Ramos (cell line): ENCODE data around the gene PIK3C3.

Experiments
- in situ Hi-C: fragments of 300-500 bp; cut with MboI; formaldehyde crosslinking; loops from one replicate; pipeline ENCODE4 v1.14.3; 2022; ENCODE audit warnings: low sequenced_read_pairs; ENCODE audit not compliant: unreplicated experiment

Gene PIK3C3

GRCh38 chr18:41959045-41959444, 4.0 kb downstream of the PIK3C3 start:
- in situ Hi-C loops, result no loop called here

GRCh38 chr18:41965634-41966255, 10.7 kb downstream of the PIK3C3 start:
- in situ Hi-C loops, result no loop called here

- in situ Hi-C loops, result no loop called here
Measured at GRCh38 chr18:41966943-41967342, 11.9 kb downstream of the PIK3C3 start.

- in situ Hi-C loops, result no loop called here
Measured at GRCh38 chr18:41967680-41968079, 12.6 kb downstream of the PIK3C3 start.

- in situ Hi-C loops, result no loop called here
Measured at GRCh38 chr18:41969881-41970280, 14.8 kb downstream of the PIK3C3 start.

- in situ Hi-C loops, result no loop called here
Measured at GRCh38 chr18:41972067-41972925, 17.3 kb downstream of the PIK3C3 start.

GRCh38 chr18:41973983-41974382, 18.9 kb downstream of the PIK3C3 start:
- in situ Hi-C loops, result no loop called here

- in situ Hi-C loops, result no loop called here
Measured at GRCh38 chr18:41974796-41975201, 19.8 kb downstream of the PIK3C3 start.

GRCh38 chr18:41975284-41975683, 20.2 kb downstream of the PIK3C3 start:
- in situ Hi-C loops, result no loop called here

GRCh38 chr18:41977233-41977632, 22.2 kb downstream of the PIK3C3 start:
- in situ Hi-C loops, result no loop called here

GRCh38 chr18:41982942-41983660, 28.1 kb downstream of the PIK3C3 start:
- in situ Hi-C loops, result no loop called here

GRCh38 chr18:41985914-41986313, 30.9 kb downstream of the PIK3C3 start:
- in situ Hi-C loops, result no loop called here

GRCh38 chr18:41989508-41989907, 34.5 kb downstream of the PIK3C3 start:
- in situ Hi-C loops, result no loop called here

- in situ Hi-C loops, result no loop called here
Measured at GRCh38 chr18:41992066-41992465, 37.0 kb downstream of the PIK3C3 start.

- in situ Hi-C loops, result no loop called here
Measured at GRCh38 chr18:41992703-41993102, 37.7 kb downstream of the PIK3C3 start.

GRCh38 chr18:41993151-41993550, 38.1 kb downstream of the PIK3C3 start:
- in situ Hi-C loops, result no loop called here

GRCh38 chr18:41996020-41996419, 41.0 kb downstream of the PIK3C3 start:
- in situ Hi-C loops, result no loop called here

- in situ Hi-C loops, result no loop called here
Measured at GRCh38 chr18:41999751-42000150, 44.7 kb downstream of the PIK3C3 start.

GRCh38 chr18:42001801-42002200, 46.8 kb downstream of the PIK3C3 start:
- in situ Hi-C loops, result no loop called here

- in situ Hi-C loops, result no loop called here
Measured at GRCh38 chr18:42004653-42005052, 49.6 kb downstream of the PIK3C3 start.

GRCh38 chr18:42005782-42006181, 50.7 kb downstream of the PIK3C3 start:
- in situ Hi-C loops, result no loop called here
